ENCODE measurements around the gene CLMN. TPM values are rescaled to one million over a fixed set of nuclear protein-coding genes. Genes with fewer than 3 reads are reported as not detected.

CLMN gene
- total and polyA plus RNA-seq, 10 of the 15 experiments (the other 5 are each of a cell fraction or from before 2014, with no cell fraction given): 7.8 to 49.3 (median 18.5) TPM

GRCh38 chr14:95237121-95237957 is 82.4 kb downstream of the CLMN start (continued):
- TF ChIP-seq PKNOX1 (IDR thresholded peaks at IDR 0.05) (no peak), RFX5 (IDR thresholded peaks at IDR 0.05; ENCODE audit: low read depth, low read length) (no peak), POLR2A (IDR thresholded peaks at IDR 0.05; ENCODE audit: low read depth, low read length) (no peak), CEBPB (IDR thresholded peaks at IDR 0.05; ENCODE audit: borderline replicate concordance in 1 of 2, low read depth in 2 of 2, low read length in 2 of 2) (no peak)

- Histone ChIP-seq H3K4me3 (no peak overlapping the region), H3K79me2 (ENCODE audit: control insufficient read depth, insufficient read depth, low read length) (no peaks in the 10 kb centered on the region), H4K20me1 (ENCODE audit: control insufficient read depth, insufficient read depth) (no peaks in the 10 kb centered on the region), H3K9ac (ENCODE audit: control insufficient read depth, insufficient read depth, low read length) (no peak overlapping the region), H3K4me1 (ENCODE audit: control insufficient read depth, insufficient read depth, low read length) (peaks cover 21% of the 10 kb centered on the region), H2AFZ (ENCODE audit: control insufficient read depth, low read depth, low read length) (no peak overlapping the region), H3K27me3 (replicated peaks in 1 of 2; ENCODE audit: control insufficient read depth in 2 of 2, insufficient read depth in 2 of 2, low read length in 1 of 2) (no peaks in the 10 kb centered on the region), H3K9me3 (replicated peaks; ENCODE audit: control insufficient read depth, insufficient read depth, low read length) (no peaks in the 10 kb centered on the region), H3K4me2 (ENCODE audit: control insufficient read depth, insufficient read depth) (no peak overlapping the region), H3K36me3 (ENCODE audit: control insufficient read depth in 2 of 2, insufficient read depth in 2 of 2, low read length in 1 of 2) (no peaks in the 10 kb centered on the region), H3K27ac (ENCODE audit: control insufficient read depth, insufficient read depth) (no peak overlapping the region)
- intact Hi-C loops (cut with micrococcal nuclease; ENCODE audit: unreplicated experiment): no loop called here
- ChIA-PET CTCF (no interaction called here), RAD21 (ENCODE audit: unreplicated experiment) (no interaction called here), SMC1A (ENCODE audit: uncharacterized antibody, unreplicated experiment) (no interaction called here), POLR2A (no interaction called here)
- 51% methylated on average over 12 of the region's 12 CpGs for WGBS (ENCODE audit: insufficient coverage, insufficient replicate concordance, low lambda C conversion rate, missing lambda C conversion rate)
- no peak for FAIRE-seq
- DNase-seq (ENCODE audit: low read depth, low spot score): no peak
- in situ Hi-C loops (cut with MboI): no loop called here
- TF ChIP-seq RFX5 (IDR thresholded peaks at IDR 0.05; ENCODE audit: low read depth, low read length): no peak
- TF ChIP-seq ZNF274 (IDR thresholded peaks at IDR 0.05; ENCODE audit: insufficient read depth, insufficient read length): no peak
- TF ChIP-seq RAD51 (IDR thresholded peaks at IDR 0.05): no peak
- TF ChIP-seq FOS (IDR thresholded peaks at IDR 0.05; ENCODE audit: borderline replicate concordance, extremely low read depth, insufficient read length): no peak
- no peak for TF ChIP-seq RELA (IDR thresholded peaks at IDR 0.05; ENCODE audit: borderline replicate concordance, partially characterized antibody)
- TF ChIP-seq CBFB (IDR thresholded peaks at IDR 0.05; ENCODE audit: low read depth): no peak
- TF ChIP-seq CBX3 (IDR thresholded peaks at IDR 0.05; ENCODE audit: borderline replicate concordance, low read depth): no peak
- TF ChIP-seq SREBF1 (IDR thresholded peaks at IDR 0.05; ENCODE audit: low read length): no peak
- no peak for TF ChIP-seq ZBTB4 (CRISPR knock-in tag; IDR thresholded peaks at IDR 0.05)
- no TSS peak for BruUV-seq (replicated peaks)
- ATAC-seq: no peak
These were observed 83.5 kb downstream of the CLMN start for GRCh38 chr14:95236221-95236620.

Measured in GM12878 (cell line).